Esophagus squamous epithelium (tissue), 5 donors: ENCODE results near the gene TRAP1. TPM values are rescaled to one million over a fixed set of nuclear protein-coding genes. Genes with fewer than 3 reads are reported as not detected.

Experiments used
- DNase-seq: peaks from one replicate; lab custom pipeline; 2025; lab: John Stamatoyannopoulos, UW
- H3K27ac ChIP-seq, 4 donors: fragments of 200-600 bp; sonication (generic); one replicate each; pipeline ENCODE4 v1.5.1; 2016 to 2019; ENCODE audit warnings: mild to moderate bottlenecking in 1 of 4
- H3K27me3 ChIP-seq, 4 donors: fragments of 200-600 bp; sonication (generic); 1 replicate in 3 of 4; 2 replicates in 1 of 4; pipeline versions ENCODE4 v1.5.1 to v1.6.0; 2017 to 2021; ENCODE audit warnings: antibody characterized with exemption in 1 of 4
- H3K36me3 ChIP-seq, 3 donors: fragments of 200-600 bp; sonication (generic); one replicate each; pipeline ENCODE4 v1.5.1; 2016 to 2019
- H3K4me1 ChIP-seq, 3 donors: fragments of 200-600 bp; sonication (generic); one replicate each; pipeline ENCODE4 v1.5.1; 2017 to 2019
- H3K4me3 ChIP-seq, 4 donors: fragments of 200-600 bp; sonication (generic); 1 replicate in 3 of 4; 2 replicates in 1 of 4; pipeline ENCODE4 v1.5.1; 2016 to 2019; ENCODE audit warnings: mild to moderate bottlenecking in 2 of 4, moderate library complexity in 1 of 4
- H3K9me3 ChIP-seq, 3 donors: fragments of 200-600 bp; sonication (generic); one replicate each; pipeline ENCODE4 v1.5.1; 2016 to 2019
- POLR2A ChIP-seq, 4 donors: fragments of 450-650 bp; IDR thresholded peaks; one replicate each; pipeline ENCODE4 v1.6.1; 2017; ENCODE audit warnings: antibody characterized with exemption in 4 of 4, mild to moderate bottlenecking in 4 of 4, moderate library complexity in 3 of 4
- WGBS, 2 donors: methylation state at CpG; one replicate each; pipeline ENCODE4 v1.1.5; 2018; 5-methylcytosine and 5-hydroxymethylcytosine counted together
- intact Hi-C: fragments of 100-400 bp; cut with DNase I; formaldehyde crosslinking; loops from one replicate; pipeline ENCODE4 v1.15.0; 2022
- total RNA-seq, 4 donors: library from RNA; depleted of rRNA; stranded (reverse); fragments of >200 nt; gene quantifications; one replicate each; pipeline ENCODE4 v1.1.0, GENCODE V29; 2016
- TF ChIP-seq, protein P1 (sequence below), 6 experiments: fragments of 450-650 bp in 4 of 6; fragments of 200-600 bp in 2 of 6; sonication (generic) in 2 of 6; IDR thresholded peaks; one replicate each; pipeline ENCODE4 v1.5.1; 2016 to 2019; ENCODE audit warnings: antibody characterized with exemption in 6 of 6, mild to moderate bottlenecking in 4 of 6, moderate library complexity in 4 of 6
- donor health status: DM: yes; HTN: yes; CAD: no.

Gene TRAP1
- total RNA-seq, 4 donors from 2014 or later: 76.5 to 121 (median 97.6) TPM

GRCh38 chr16:3761375-3762106 lies 44.2 kb upstream of the TRAP1 start:
- intact Hi-C loops: no loop called here
- 80 to 82% methylated on average over 12 of the region's 14 CpGs for whole genome bisulfite sequencing, 2 donors
- H3K9me3 ChIP-seq: no peaks in the 10 kb centered on the region
- no peak overlapping the region for H3K27ac ChIP-seq
- no peak for DNase-seq
- H3K4me3 ChIP-seq: no peak overlapping the region
- H3K36me3 ChIP-seq: peaks cover 15 to 100% (median 45%) of the 10 kb centered on the region in 3 donors
- TF ChIP-seq POLR2A (IDR thresholded peaks at IDR 0.05): no peak
- TF ChIP-seq, protein P1, sequence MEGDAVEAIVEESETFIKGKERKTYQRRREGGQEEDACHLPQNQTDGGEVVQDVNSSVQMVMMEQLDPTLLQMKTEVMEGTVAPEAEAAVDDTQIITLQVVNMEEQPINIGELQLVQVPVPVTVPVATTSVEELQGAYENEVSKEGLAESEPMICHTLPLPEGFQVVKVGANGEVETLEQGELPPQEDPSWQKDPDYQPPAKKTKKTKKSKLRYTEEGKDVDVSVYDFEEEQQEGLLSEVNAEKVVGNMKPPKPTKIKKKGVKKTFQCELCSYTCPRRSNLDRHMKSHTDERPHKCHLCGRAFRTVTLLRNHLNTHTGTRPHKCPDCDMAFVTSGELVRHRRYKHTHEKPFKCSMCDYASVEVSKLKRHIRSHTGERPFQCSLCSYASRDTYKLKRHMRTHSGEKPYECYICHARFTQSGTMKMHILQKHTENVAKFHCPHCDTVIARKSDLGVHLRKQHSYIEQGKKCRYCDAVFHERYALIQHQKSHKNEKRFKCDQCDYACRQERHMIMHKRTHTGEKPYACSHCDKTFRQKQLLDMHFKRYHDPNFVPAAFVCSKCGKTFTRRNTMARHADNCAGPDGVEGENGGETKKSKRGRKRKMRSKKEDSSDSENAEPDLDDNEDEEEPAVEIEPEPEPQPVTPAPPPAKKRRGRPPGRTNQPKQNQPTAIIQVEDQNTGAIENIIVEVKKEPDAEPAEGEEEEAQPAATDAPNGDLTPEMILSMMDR (IDR thresholded peaks at IDR 0.05): no peak
- no peaks in the 10 kb centered on the region for H3K27me3 ChIP-seq
- H3K4me1 ChIP-seq: peaks cover 0 to 8% (median 0%) of the 10 kb centered on the region in 3 donors

DNA sequence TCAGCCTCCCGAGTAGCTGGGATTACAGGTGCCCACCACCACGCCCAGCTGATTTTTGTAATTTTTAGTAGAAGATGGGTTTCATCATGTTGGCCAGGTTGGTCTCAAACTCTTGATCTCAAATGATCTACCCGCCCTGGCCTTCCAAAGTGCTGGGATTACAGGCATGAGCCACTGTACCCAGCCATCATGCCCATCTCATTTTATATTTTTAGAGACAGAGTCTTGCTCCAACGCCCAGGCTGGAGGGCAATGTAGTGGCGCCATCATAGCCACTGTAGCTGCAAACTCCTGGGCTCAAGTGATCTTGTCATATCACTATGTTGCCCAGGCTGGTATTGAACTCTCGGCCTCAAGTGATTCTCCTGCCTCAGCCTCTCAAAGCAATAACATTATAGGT lies 43.2 kb upstream of the TRAP1 start:
- Histone ChIP-seq H3K27me3 (no peaks in the 10 kb centered on the region), H3K4me1 (peaks cover 0 to 8% (median 0%) of the 10 kb centered on the region in 3 donors), H3K27ac (no peak overlapping the region), H3K4me3 (no peak overlapping the region), H3K9me3 (no peaks in the 10 kb centered on the region), H3K36me3 (peaks cover 16 to 100% (median 44%) of the 10 kb centered on the region in 3 donors)
- intact Hi-C loops: no loop called here
- TF ChIP-seq POLR2A (IDR thresholded peaks at IDR 0.05): no peak
- TF ChIP-seq, protein P1 (IDR thresholded peaks at IDR 0.05): no peak
- WGBS, 2 donors: 97 to 98% methylated on average over 5 to 6 of the region's 6 CpGs
- DNase-seq: no peak

GRCh38 chr16:3759736-3760135 lies 42.4 kb upstream of the TRAP1 start:
- Histone ChIP-seq H3K4me1 (peaks cover 0 to 8% (median 0%) of the 10 kb centered on the region in 3 donors), H3K36me3 (peaks cover 21 to 100% (median 36%) of the 10 kb centered on the region in 3 donors), H3K27me3 (no peaks in the 10 kb centered on the region), H3K9me3 (no peaks in the 10 kb centered on the region), H3K4me3 (no peak overlapping the region), H3K27ac (no peak overlapping the region)
- no peak for TF ChIP-seq POLR2A (IDR thresholded peaks at IDR 0.05)
- TF ChIP-seq, protein P1 (IDR thresholded peaks at IDR 0.05): no peak
- no peak for DNase-seq
- intact Hi-C loops: no loop called here
- 79 to 90% methylated on average over 5 of the region's 5 CpGs for WGBS, 2 donors

- peaks cover 22 to 97% (median 29%) of the 10 kb centered on the region in 3 donors for H3K36me3 ChIP-seq
- 90 to 92% methylated on average over 9 of the region's 9 CpGs for whole genome bisulfite sequencing, 2 donors
- no peak for TF ChIP-seq POLR2A (IDR thresholded peaks at IDR 0.05)
- TF ChIP-seq, protein P1 (IDR thresholded peaks at IDR 0.05): no peak
- H3K9me3 ChIP-seq: no peaks in the 10 kb centered on the region
- no peak overlapping the region for H3K4me3 ChIP-seq
- H3K4me1 ChIP-seq: peaks cover 0 to 7% (median 0%) of the 10 kb centered on the region in 3 donors
- no peaks in the 10 kb centered on the region for H3K27me3 ChIP-seq
- H3K27ac ChIP-seq: no peak overlapping the region
- intact Hi-C loops: no loop called here
- DNase-seq: no peak
Measured at GRCh38 chr16:3756113-3756512, 38.8 kb upstream of the TRAP1 start.

- WGBS, 2 donors: 89 to 93% methylated on average over 4 of the region's 4 CpGs
- Histone ChIP-seq H3K4me1 (peaks cover 0 to 7% (median 0%) of the 10 kb centered on the region in 3 donors), H3K27me3 (no peaks in the 10 kb centered on the region), H3K27ac (no peak overlapping the region), H3K4me3 (no peak overlapping the region), H3K9me3 (no peaks in the 10 kb centered on the region), H3K36me3 (peaks cover 22 to 97% (median 27%) of the 10 kb centered on the region in 3 donors)
- TF ChIP-seq, protein P1 (IDR thresholded peaks at IDR 0.05): no peak
- TF ChIP-seq POLR2A (IDR thresholded peaks at IDR 0.05): no peak
- intact Hi-C loops: no loop called here
- DNase-seq: no peak
Measured at GRCh38 chr16:3755249-3755648, 37.9 kb upstream of the TRAP1 start.
